Measurements from ENCODE around the gene CYRIA. TPM values are rescaled to one million over a fixed set of nuclear protein-coding genes. Genes with fewer than 3 reads are reported as not detected.

CYRIA gene
- total RNA-seq, 2 donors from 2014 or later: 4.4 to 5.3 TPM

GRCh38 chr2:16650287-16651249 is 15.1 kb downstream of the CYRIA start:
- no peak overlapping the region for H3K4me3 ChIP-seq
- no peak for TF ChIP-seq POLR2A (IDR thresholded peaks at IDR 0.05)
- TF ChIP-seq CTCF (IDR thresholded peaks at IDR 0.05): no peak
- intact Hi-C loops (cut with DNase I): no loop called here
- no peaks in the 10 kb centered on the region for H3K9me3 ChIP-seq
- H3K4me1 ChIP-seq: peaks cover 39% of the 10 kb centered on the region
- peak; percentile 53 for ATAC-seq
- H3K36me3 ChIP-seq (replicated peaks in 1 of 2; ENCODE audit: insufficient read depth in 1 of 2, low read depth in 2 of 2): no peaks in the 10 kb centered on the region
- peak overlapping the region in 3 of 4 donors; percentile 49 to 72 (median 61) for H3K27ac ChIP-seq
- no peak for DNase-seq
- no peaks in the 10 kb centered on the region for H3K27me3 ChIP-seq
- 50 to 54% methylated on average over 12 of the region's 12 CpGs for WGBS, 2 donors

DNA sequence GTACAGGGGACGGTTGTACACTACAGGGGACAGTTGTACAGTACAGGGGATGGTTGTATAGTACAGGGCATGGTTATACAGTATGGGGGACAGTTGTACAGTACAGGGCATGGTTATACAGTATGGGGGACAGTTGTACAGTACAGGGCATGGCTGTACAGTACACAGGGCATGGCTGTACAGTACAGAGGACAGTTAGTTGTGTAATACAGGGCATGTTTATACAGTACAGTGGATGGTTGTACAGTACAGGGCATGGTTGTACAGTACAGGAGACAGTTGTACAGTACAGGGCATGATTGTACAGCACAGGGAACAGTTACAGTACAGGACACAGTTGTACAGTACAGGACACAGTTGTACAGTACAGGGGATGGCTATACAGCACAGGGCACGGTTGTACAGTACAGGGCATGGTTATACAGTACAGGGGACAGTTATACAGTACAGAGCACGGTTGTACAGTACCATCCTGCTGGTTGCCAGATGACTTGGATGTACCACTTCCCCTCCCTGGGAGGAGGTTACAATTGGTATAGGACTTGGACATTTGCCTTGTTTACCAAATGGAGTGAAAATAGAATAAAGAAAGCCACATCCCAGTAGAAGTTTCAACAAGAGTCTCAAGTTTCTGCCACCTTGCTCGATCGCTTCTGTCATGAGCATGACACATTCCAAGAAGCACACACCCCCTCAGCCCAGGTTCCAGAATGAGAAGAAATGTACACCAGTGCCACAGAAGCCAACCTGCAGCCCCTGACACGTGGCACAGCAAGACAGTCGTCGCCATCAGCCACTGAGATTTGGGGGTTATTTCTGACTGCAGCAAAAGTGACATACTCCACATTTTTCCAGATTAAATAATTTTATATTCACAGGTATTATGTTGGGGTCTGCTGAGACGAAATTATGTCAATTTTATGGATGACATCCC is 16.0 kb downstream of the CYRIA start:
- Histone ChIP-seq H3K4me3 (no peak overlapping the region), H3K36me3 (replicated peaks in 1 of 2; ENCODE audit: insufficient read depth in 1 of 2, low read depth in 2 of 2) (no peaks in the 10 kb centered on the region), H3K27ac (peak overlapping the region in 3 of 4 donors; percentile 49 to 72 (median 61)), H3K27me3 (no peaks in the 10 kb centered on the region), H3K4me1 (peaks cover 44% of the 10 kb centered on the region), H3K9me3 (no peaks in the 10 kb centered on the region)
- ATAC-seq: no peak
- TF ChIP-seq POLR2A (IDR thresholded peaks at IDR 0.05) (no peak), CTCF (IDR thresholded peaks at IDR 0.05) (no peak)
- no peak for DNase-seq
- 78 to 86% methylated on average over 9 of the region's 9 CpGs for WGBS, 2 donors
- intact Hi-C loops (cut with DNase I): no loop called here

DNA sequence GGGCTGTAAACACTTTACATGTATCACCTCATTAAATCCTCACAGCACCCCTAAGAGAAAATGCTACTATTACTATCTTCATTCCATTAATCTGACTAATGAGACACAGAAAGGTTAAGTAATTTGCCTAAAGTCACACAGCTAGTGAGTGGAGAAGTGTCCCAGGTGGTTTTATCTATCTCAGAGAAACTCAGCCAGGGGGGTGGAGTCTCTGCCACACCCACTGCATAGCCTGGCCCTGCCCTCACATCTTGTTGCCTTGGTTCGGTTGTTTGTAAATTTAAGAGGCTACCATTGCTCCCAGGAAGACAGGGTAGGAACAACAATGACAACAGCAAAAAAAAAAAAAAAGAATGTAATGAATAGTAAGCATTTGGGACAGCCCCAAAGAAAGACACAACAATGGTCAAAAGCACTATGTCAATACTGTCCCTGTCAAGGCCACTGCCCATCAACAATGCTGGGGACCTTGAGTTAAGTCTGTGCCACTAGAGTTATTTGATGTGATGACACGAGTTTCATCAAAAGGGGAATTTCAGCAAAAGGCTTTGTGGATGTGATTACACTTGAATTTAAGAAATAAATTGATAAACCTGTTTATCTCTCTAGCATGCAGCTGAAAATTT is 17.5 kb downstream of the CYRIA start:
- TF ChIP-seq CTCF (IDR thresholded peaks at IDR 0.05) (no peak), POLR2A (IDR thresholded peaks at IDR 0.05) (no peak)
- intact Hi-C loops (cut with DNase I): no loop called here
- Histone ChIP-seq H3K27ac (no peak overlapping the region), H3K4me1 (peaks cover 43% of the 10 kb centered on the region), H3K27me3 (no peaks in the 10 kb centered on the region), H3K4me3 (no peak overlapping the region), H3K36me3 (replicated peaks in 1 of 2; ENCODE audit: insufficient read depth in 1 of 2, low read depth in 2 of 2) (no peaks in the 10 kb centered on the region), H3K9me3 (no peaks in the 10 kb centered on the region)
- no peak for DNase-seq
- 84 to 93% methylated on average over 2 of the region's 2 CpGs for WGBS, 2 donors
- ATAC-seq: no peak

DNA sequence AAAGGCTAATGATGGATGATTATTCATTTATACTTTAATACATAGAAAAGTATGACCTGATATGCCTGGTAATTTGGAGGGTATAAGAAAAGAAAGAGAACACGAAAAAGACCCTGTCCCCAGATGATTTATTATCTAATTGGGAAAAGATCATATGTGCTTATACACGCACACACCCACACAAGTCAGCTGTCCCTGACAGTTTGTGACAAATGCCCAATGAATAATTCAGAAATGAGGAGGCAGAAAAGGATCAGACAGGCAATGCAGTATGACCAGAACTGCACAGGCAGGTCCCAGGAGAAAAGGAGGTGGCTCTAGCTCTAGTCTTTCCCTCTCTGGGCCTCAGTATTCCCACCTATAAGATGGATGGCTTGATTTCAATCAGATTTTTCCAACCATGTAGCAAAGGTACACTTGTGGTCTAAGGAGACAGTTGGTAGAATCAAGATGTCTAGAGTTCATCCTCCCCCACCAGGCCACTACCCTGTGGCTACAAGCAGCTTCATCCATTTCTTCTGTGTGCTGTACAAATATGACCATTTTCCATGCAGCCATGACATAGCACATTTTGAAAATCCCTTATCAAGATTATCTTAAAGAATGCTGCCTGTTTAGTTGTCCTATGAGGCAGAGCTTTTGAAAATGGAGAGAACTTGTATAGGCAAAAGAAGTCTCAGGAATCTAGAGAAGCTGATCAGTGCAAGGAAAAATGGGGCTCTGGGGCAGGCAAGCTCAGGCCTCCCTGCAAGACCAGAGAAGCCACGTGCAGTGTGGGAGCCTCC is 19.7 kb downstream of the CYRIA start:
- intact Hi-C loops (cut with DNase I): no loop called here

More for the DNA sequence above, 19.7 kb downstream of the CYRIA start:
- H3K4me1 ChIP-seq: peaks cover 22% of the 10 kb centered on the region
- no peak overlapping the region for H3K4me3 ChIP-seq
- ATAC-seq (no peak), DNase-seq (no peak)
- no peaks in the 10 kb centered on the region for H3K27me3 ChIP-seq
- H3K9me3 ChIP-seq: no peaks in the 10 kb centered on the region
- H3K36me3 ChIP-seq (replicated peaks in 1 of 2; ENCODE audit: insufficient read depth in 1 of 2, low read depth in 2 of 2): no peaks in the 10 kb centered on the region
- WGBS, 2 donors: 63 to 64% methylated on average over 3 of the region's 3 CpGs
- no peak overlapping the region for H3K27ac ChIP-seq
- no peak for TF ChIP-seq CTCF (IDR thresholded peaks at IDR 0.05)
- no peak for TF ChIP-seq POLR2A (IDR thresholded peaks at IDR 0.05)

All from body of pancreas (tissue), 4 donors.